DOHH2 (cell line): ENCODE measurements around the gene KLK1.

ENCODE experiments used
- H3F3A ChIP-seq: fragments of 200-600 bp; sonication (generic), shearing (Covaris generic); 2 replicates; pipeline ENCODE4 v1.6.0; 2016; ENCODE audit warnings: antibody characterized with exemption, mild to moderate bottlenecking; ENCODE audit not compliant: control insufficient read depth, insufficient read depth
- H3K27ac ChIP-seq: fragments of 200-600 bp; sonication (generic); 2 replicates; pipeline ENCODE4 v1.5.1; 2014; ENCODE audit warnings: low read depth, mild to moderate bottlenecking, low read length, moderate library complexity
- H3K27me3 ChIP-seq: fragments of 200-600 bp; sonication (generic); 2 replicates; pipeline ENCODE4 v1.6.1; 2014; ENCODE audit warnings: mild to moderate bottlenecking, low read length, mixed read lengths; ENCODE audit not compliant: control insufficient read depth
- H3K36me3 ChIP-seq: fragments of 200-600 bp; sonication (generic); 2 replicates; pipeline ENCODE4 v1.6.1; 2014; ENCODE audit warnings: mild to moderate bottlenecking, low read length, moderate library complexity, mixed read lengths; ENCODE audit not compliant: control insufficient read depth
- H3K4me1 ChIP-seq: fragments of 200-600 bp; sonication (generic); 2 replicates; pipeline ENCODE4 v1.6.1; 2014; ENCODE audit warnings: mild to moderate bottlenecking, low read length, mixed read lengths; ENCODE audit not compliant: control insufficient read depth
- H3K4me2 ChIP-seq: fragments of 200-600 bp; sonication (generic); 2 replicates; pipeline ENCODE4 v1.6.0; 2014; ENCODE audit warnings: mild to moderate bottlenecking, low read length, moderate library complexity
- H3K4me3 ChIP-seq: fragments of 200-600 bp; sonication (generic); 2 replicates; pipeline ENCODE4 v1.5.1; 2014; ENCODE audit warnings: mild to moderate bottlenecking, low read length, mixed read lengths
- H3K79me2 ChIP-seq: fragments of 200-600 bp; sonication (generic); 2 replicates; pipeline ENCODE4 v1.6.1; 2014; ENCODE audit warnings: mild to moderate bottlenecking, low read length, mixed read lengths; ENCODE audit not compliant: control insufficient read depth
- H3K9me2 ChIP-seq: fragments of 200-600 bp; sonication (generic); replicated peaks from 2 replicates; pipeline ENCODE4 v1.6.1; 2014; ENCODE audit warnings: mild to moderate bottlenecking, low read length, mixed read lengths; ENCODE audit not compliant: control insufficient read depth
- H3K9me3 ChIP-seq: fragments of 200-600 bp; sonication (generic); 2 replicates; pipeline ENCODE4 v1.6.1; 2014; ENCODE audit warnings: antibody characterized with exemption, low read length, mixed read lengths; ENCODE audit not compliant: control insufficient read depth, insufficient read depth
- H4K20me1 ChIP-seq: fragments of 200-600 bp; sonication (generic); 2 replicates; pipeline ENCODE4 v1.6.0; 2014; ENCODE audit warnings: low read depth, mild to moderate bottlenecking, antibody characterized with exemption, low read length, moderate library complexity; ENCODE audit not compliant: control insufficient read depth, insufficient read depth
- CTCF ChIP-seq: fragments of 200-600 bp; sonication (generic); IDR thresholded peaks from one replicate; pipeline ENCODE4 v1.5.1; 2014; ENCODE audit warnings: antibody characterized with exemption, mild to moderate bottlenecking, low read depth, low read length; ENCODE audit not compliant: poor library complexity, severe bottlenecking
- EZH2phosphoT487 ChIP-seq: fragments of 200-600 bp; sonication (generic); IDR thresholded peaks from 2 replicates; pipeline ENCODE4 v1.6.1; 2017; ENCODE audit warnings: borderline replicate concordance, mild to moderate bottlenecking, antibody characterized with exemption, low read length, moderate library complexity, mixed read lengths

The KLK1 gene

GRCh38 chr19:50829801-50830200, 6.2 kb upstream of the KLK1 start:
- Histone ChIP-seq H3K27ac (no peak overlapping the region), H3F3A (no peaks in the 10 kb centered on the region), H3K36me3 (no peaks in the 10 kb centered on the region), H3K4me2 (no peak overlapping the region), H3K79me2 (no peaks in the 10 kb centered on the region), H3K4me1 (no peaks in the 10 kb centered on the region), H3K9me3 (no peaks in the 10 kb centered on the region), H3K4me3 (no peak overlapping the region), H3K9me2 (no peaks in the 10 kb centered on the region), H3K27me3 (0 out of 2 replicates have a peak, but pooled peaks cover 4% of the 10 kb centered on the region), H4K20me1 (no peaks in the 10 kb centered on the region)
- TF ChIP-seq EZH2phosphoT487 (no peak), CTCF (no peak)

GRCh38 chr19:50827476-50827875, 3.9 kb upstream of the KLK1 start:
- peaks cover 8% of the 10 kb centered on the region; the same call in 1 of the 2 replicates for H3K27me3 ChIP-seq
- H3K4me1 ChIP-seq = 0 out of 2 replicates have a peak, but pooled peaks cover 4% of the 10 kb centered on the region
- H3K4me2 ChIP-seq = no peak overlapping the region
- TF ChIP-seq EZH2phosphoT487 (no peak), CTCF (no peak)
- no peaks in the 10 kb centered on the region for H4K20me1 ChIP-seq
- no peak overlapping the region for H3K4me3 ChIP-seq
- no peaks in the 10 kb centered on the region for H3K9me3 ChIP-seq
- no peaks in the 10 kb centered on the region for H3F3A ChIP-seq
- H3K36me3 ChIP-seq = no peaks in the 10 kb centered on the region
- H3K79me2 ChIP-seq = no peaks in the 10 kb centered on the region
- no peak overlapping the region for H3K27ac ChIP-seq
- H3K9me2 ChIP-seq = no peaks in the 10 kb centered on the region

DNA sequence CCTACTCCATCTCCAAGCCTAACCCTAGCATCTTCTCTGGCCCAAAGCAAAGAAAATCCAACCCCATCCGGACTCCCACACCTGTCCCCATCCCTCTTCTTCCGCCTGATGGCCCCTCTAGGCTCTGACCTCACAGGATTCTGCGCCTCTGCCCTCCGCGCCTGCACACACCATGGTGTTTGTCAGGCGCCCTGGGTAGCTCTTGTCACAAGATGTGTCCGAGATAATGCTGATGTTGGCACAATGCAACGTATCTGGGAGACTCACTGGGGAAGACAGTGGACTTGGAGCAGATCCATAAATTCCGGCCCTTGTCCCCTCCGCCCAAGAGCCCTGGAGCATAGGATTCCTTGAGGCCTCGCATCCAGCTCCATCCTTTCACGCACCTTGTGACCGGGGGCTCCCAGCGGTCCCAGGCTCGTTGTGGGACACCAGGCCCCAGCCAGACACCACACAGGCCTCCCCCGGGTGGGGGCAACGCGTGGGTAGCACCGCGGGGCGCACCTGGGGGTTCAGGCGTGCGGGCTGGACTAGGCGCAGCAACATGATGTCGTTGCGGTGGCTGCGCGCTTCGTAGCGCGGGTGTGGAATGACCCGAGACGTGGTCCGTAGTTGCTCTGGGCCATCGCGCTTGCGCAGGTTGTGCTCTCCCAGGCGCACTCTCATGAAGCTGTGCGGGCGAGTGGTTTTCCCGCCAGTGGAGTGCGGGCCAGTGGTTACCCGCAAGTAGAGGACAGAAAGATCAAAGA, 3.1 kb upstream of the KLK1 start:
- peaks cover 16% of the 10 kb centered on the region for H3K27me3 ChIP-seq

More for the DNA sequence above, 3.1 kb upstream of the KLK1 start:
- Histone ChIP-seq H3K4me3 (no peak overlapping the region), H3K36me3 (no peaks in the 10 kb centered on the region), H4K20me1 (no peaks in the 10 kb centered on the region), H3K79me2 (no peaks in the 10 kb centered on the region), H3K9me2 (no peaks in the 10 kb centered on the region), H3K4me2 (no peak overlapping the region), H3K27ac (no peak overlapping the region), H3K9me3 (no peaks in the 10 kb centered on the region), H3F3A (no peaks in the 10 kb centered on the region), H3K4me1 (peaks cover 5% of the 10 kb centered on the region)
- TF ChIP-seq EZH2phosphoT487 = no peak
- no peak for TF ChIP-seq CTCF
